HFF-Myc (cell line): ENCODE data around the gene SLAMF1.

Source experiments
- DNase-seq: peaks from one replicate; pipeline ENCODE4 v3.0.0-alpha.2; 2011; ENCODE audit warnings: low read depth; ENCODE audit errors: extremely low read depth
- H3K4me3 ChIP-seq: replicated peaks from 2 replicates; pipeline ENCODE4 v1.5.1; 2011; ENCODE audit warnings: low read depth, mild to moderate bottlenecking, control low read depth, low read length
- CTCF ChIP-seq: IDR thresholded peaks from 2 replicates; pipeline ENCODE4 v1.5.1; 2012; ENCODE audit warnings: mild to moderate bottlenecking, low read depth, low read length, control low read depth; ENCODE audit errors: missing control alignments

SLAMF1 gene

GRCh38 chr1:160636076-160636475, 10.8 kb downstream of the SLAMF1 start:
- H3K4me3 ChIP-seq, result no peak overlapping the region
- DNase-seq, result no peak
- TF ChIP-seq CTCF, result no peak

- no peak overlapping the region for H3K4me3 ChIP-seq
- TF ChIP-seq CTCF, result no peak
- DNase-seq, result no peak
Measured at GRCh38 chr1:160634543-160635491, 12.0 kb downstream of the SLAMF1 start.

- no peak for TF ChIP-seq CTCF
- DNase-seq, result no peak
- no peak overlapping the region for H3K4me3 ChIP-seq
Measured at GRCh38 chr1:160633330-160633903, 13.4 kb downstream of the SLAMF1 start.

GRCh38 chr1:160631983-160632625, 14.7 kb downstream of the SLAMF1 start:
- no peak for DNase-seq
- no peak for TF ChIP-seq CTCF
- no peak overlapping the region for H3K4me3 ChIP-seq

- H3K4me3 ChIP-seq, result no peak overlapping the region
- no peak for TF ChIP-seq CTCF
- no peak for DNase-seq
Measured at GRCh38 chr1:160630523-160631451, 16.1 kb downstream of the SLAMF1 start.
